GM18868 (cell line): ENCODE results near the gene MFSD11.
"Not testable (repeated sequence)": the region's sequence is repeated elsewhere in the genome, so short reads cannot be mapped to it uniquely, and the experiment has no call there.

Source experiments
- ATAC-seq: cut with Tn5 transposase; IDR thresholded peaks from one replicate; pipeline ENCODE4 v1.9.1; 2021; ENCODE audit warnings: mild to moderate bottlenecking, moderate library complexity; ENCODE audit not compliant: unreplicated experiment

MFSD11 gene

GRCh38 chr17:76793775-76794174, 55.9 kb downstream of the MFSD11 start:
- no peak for ATAC-seq

GRCh38 chr17:76796081-76796480, 58.2 kb downstream of the MFSD11 start:
- ATAC-seq = no peak

- no peak for ATAC-seq
These were observed 59.4 kb downstream of the MFSD11 start for GRCh38 chr17:76797241-76797840.

GRCh38 chr17:76801706-76802105, 63.8 kb downstream of the MFSD11 start:
- ATAC-seq = no peak

GRCh38 chr17:76805319-76805718, 67.4 kb downstream of the MFSD11 start:
- ATAC-seq = no peak

GRCh38 chr17:76806151-76806550, 68.2 kb downstream of the MFSD11 start:
- not testable (repeated sequence) for ATAC-seq

- not testable (repeated sequence) for ATAC-seq
These were observed 68.8 kb downstream of the MFSD11 start for GRCh38 chr17:76806767-76807166.

GRCh38 chr17:76808326-76808725, 70.4 kb downstream of the MFSD11 start:
- no peak for ATAC-seq

- no peak for ATAC-seq
These were observed 73.0 kb downstream of the MFSD11 start for GRCh38 chr17:76810956-76811355.

GRCh38 chr17:76811834-76812233, 73.9 kb downstream of the MFSD11 start:
- ATAC-seq = no peak

GRCh38 chr17:76812263-76812662, 74.3 kb downstream of the MFSD11 start:
- ATAC-seq = no peak

- no peak for ATAC-seq
These were observed 75.0 kb downstream of the MFSD11 start for GRCh38 chr17:76812968-76813367.

GRCh38 chr17:76815907-76816589, 78.1 kb downstream of the MFSD11 start:
- not testable (repeated sequence) for ATAC-seq

- no peak for ATAC-seq
These were observed 78.7 kb downstream of the MFSD11 start for GRCh38 chr17:76816590-76817135.

GRCh38 chr17:76820039-76820438, 82.1 kb downstream of the MFSD11 start:
- no peak for ATAC-seq

- ATAC-seq = no peak
These were observed 82.6 kb downstream of the MFSD11 start for GRCh38 chr17:76820561-76820960.

- ATAC-seq = no peak
These were observed 84.4 kb downstream of the MFSD11 start for GRCh38 chr17:76822184-76822778.

- ATAC-seq = no peak
These were observed 86.2 kb downstream of the MFSD11 start for GRCh38 chr17:76824093-76824492.

- ATAC-seq = no peak
These were observed 88.6 kb downstream of the MFSD11 start for GRCh38 chr17:76826330-76827068.

- ATAC-seq = no peak
These were observed 89.8 kb downstream of the MFSD11 start for GRCh38 chr17:76827736-76828135.
